ENCODE measurements around the gene STK11. TPM values are rescaled to one million over a fixed set of nuclear protein-coding genes. Genes with fewer than 3 reads are reported as not detected.

The STK11 gene
- total and polyA plus RNA-seq, 4 donors, result 30.1 to 59.5 (median 49.1) TPM

DNA sequence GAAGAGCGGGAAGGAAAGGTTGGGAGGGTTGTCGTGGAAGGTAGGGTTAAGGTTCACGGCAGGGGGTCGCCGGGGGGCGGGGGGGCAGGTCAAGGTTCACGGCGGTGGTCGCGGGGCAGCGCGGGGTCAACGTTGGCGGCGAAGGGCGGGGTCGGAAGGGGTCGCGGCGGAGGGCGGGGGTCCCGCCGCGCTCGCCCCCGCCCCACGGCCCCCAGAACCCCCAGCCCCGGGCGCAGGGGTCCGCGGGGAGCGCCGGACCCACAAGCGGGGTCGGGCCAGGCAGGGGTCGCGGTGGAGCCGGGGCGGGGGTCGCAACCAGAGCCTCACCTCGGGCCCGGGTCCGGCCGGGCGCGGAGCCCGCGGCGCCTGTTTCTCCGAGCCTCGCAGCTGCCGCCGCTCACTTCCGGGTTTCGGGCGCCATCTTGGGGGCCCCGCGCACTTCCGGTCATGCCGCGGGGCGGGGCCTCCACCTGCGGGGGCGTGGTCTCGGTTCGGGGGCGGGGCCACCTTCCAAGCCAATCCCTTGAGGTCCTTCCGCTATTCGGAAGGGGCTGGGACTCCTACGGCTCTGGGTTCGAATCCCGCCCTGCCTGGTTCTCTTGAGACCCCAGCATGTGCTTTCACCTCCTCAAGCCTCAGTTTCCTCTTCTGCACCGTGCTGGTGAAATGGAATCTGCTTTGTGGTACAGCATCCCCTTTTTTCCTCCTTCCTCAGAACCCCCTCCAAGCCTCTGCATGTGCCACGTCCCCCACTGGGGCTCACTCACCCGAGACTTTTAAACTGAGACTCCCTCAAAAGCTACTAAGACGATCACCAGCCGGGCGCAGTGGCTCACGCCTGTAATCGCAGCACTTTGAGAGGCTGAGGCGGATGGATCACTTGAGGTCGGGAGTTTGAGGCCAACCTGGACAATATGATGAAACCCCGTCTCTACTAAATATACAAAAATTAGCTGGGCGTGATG lies 31.5 kb upstream of the STK11 start, which contains the start of gene SBNO2:
TSS of gene SBNO2 (minus strand) at position 424 of the 965 bp plus-strand sequence. CDS start 19,992 bp downstream, outside the sequence.
- intact Hi-C loops (cut with DNase I), result loop anchor here (5.0 kb wide), 2 partner anchors 42 to 62 kb away; no protein-coding TSS in a partner anchor

DNA sequence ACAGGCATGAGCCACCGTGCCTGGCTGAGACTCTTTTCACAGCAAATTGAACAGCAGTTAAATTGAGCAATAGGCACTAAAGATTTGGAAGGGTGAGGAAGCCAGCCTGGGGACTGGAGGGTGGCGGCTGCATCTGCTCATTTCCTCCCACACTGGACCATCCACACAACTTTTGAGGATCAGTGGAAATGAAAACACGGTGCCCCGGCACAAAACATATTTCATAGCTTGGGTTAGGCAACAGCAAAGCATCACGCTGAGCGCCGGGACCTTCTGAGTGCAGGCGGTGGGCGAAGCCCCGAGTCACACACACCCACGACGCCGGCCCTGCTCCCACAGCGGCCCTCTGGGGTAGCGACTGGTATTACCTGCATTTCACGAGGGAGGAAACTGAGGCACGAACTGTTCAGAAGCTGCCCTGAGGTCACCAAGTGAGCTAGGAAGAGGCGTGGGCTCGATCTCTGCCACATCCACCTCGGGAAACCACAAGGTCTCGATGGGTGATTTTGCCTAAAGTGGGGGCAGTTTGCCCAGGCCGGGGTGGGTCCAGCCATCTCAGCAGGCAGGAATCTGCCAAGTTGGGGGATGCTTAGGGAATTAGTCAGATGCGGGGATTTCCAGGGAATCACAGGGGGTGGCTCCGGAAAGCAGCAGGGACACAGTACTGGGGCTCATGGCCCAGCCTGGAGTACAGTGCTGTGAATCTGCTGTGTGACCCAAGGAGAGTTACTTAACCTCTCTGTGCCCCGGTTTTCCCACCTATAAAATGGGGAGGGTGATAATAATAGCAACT lies 28.1 kb upstream of the STK11 start:
- 54 to 58% methylated on average over 25 of the region's 25 CpGs for WGBS, 2 donors

More for the DNA sequence above, 31.5 kb upstream of the STK11 start, which contains the start of gene SBNO2:
- no peaks in the 10 kb centered on the region for H3K27me3 ChIP-seq (ENCODE audit: control insufficient read depth in 1 of 2, insufficient read depth in 2 of 2, low read length in 1 of 2)
- H3K4me1 ChIP-seq (ENCODE audit: control insufficient read depth in 1 of 2, insufficient read depth in 2 of 2, low read length in 2 of 2), result no peaks in the 10 kb centered on the region
- H3K36me3 ChIP-seq (ENCODE audit: control insufficient read depth in 1 of 2, insufficient read depth in 2 of 2, low read length in 1 of 2), result no peaks in the 10 kb centered on the region
- peak within 1 kb of the TSS in 1 of 2 donors; percentile 34 for H3K27ac ChIP-seq (ENCODE audit: low read depth in 1 of 2, low read length in 2 of 2)
- 13 to 21% methylated on average over 48 to 84 of the region's 84 CpGs for WGBS, 2 donors
- DNase-seq, result peak; percentile 90 to 98
- peak within 1 kb of the TSS; percentile 84 to 86 for H3K4me3 ChIP-seq (ENCODE audit: low read length in 2 of 2)
- no peaks in the 10 kb centered on the region for H3K9me3 ChIP-seq (ENCODE audit: control insufficient read depth, low read length)
- ATAC-seq (ENCODE audit: low FRiP score), result peak; percentile 91

DNA sequence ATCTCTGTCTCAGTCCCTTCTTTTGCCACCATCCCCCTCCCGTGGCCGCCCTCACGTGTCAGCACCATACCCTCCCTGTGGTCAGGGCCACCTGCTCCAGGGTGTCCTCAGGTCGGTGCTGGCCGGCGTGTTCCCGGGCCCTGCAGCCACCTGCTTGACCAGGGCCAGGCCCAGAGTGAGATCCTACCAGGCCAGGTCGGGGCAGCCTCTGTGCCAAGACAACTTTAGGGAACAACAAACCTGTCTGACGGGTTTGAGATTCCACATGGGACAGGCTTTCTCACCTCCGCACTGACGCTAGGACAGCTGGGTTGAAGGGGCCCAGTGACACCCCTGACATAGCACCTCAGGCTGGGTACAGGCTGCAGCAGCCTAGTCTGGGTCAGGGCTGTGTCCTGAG lies 24.0 kb upstream of the STK11 start:
- no peak for ATAC-seq (ENCODE audit: low FRiP score)
- intact Hi-C loops (cut with DNase I), result no loop called here
- WGBS, 2 donors, result 91 to 93% methylated on average over 11 of the region's 11 CpGs

More for the DNA sequence above, 28.1 kb upstream of the STK11 start:
- Histone ChIP-seq H3K36me3 (ENCODE audit: control insufficient read depth in 1 of 2, insufficient read depth in 2 of 2, low read length in 1 of 2) (no peaks in the 10 kb centered on the region), H3K9me3 (ENCODE audit: control insufficient read depth, low read length) (no peaks in the 10 kb centered on the region), H3K4me1 (ENCODE audit: control insufficient read depth in 1 of 2, insufficient read depth in 2 of 2, low read length in 2 of 2) (no peaks in the 10 kb centered on the region), H3K27ac (ENCODE audit: low read depth in 1 of 2, low read length in 2 of 2) (peak overlapping the region in 1 of 2 donors; percentile 58), H3K27me3 (ENCODE audit: control insufficient read depth in 1 of 2, insufficient read depth in 2 of 2, low read length in 1 of 2) (no peaks in the 10 kb centered on the region), H3K4me3 (ENCODE audit: low read length in 2 of 2) (no peak overlapping the region)
- ATAC-seq (ENCODE audit: low FRiP score), result no peak
- peak; percentile 85 for DNase-seq
- intact Hi-C loops (cut with DNase I), result no loop called here

DNA sequence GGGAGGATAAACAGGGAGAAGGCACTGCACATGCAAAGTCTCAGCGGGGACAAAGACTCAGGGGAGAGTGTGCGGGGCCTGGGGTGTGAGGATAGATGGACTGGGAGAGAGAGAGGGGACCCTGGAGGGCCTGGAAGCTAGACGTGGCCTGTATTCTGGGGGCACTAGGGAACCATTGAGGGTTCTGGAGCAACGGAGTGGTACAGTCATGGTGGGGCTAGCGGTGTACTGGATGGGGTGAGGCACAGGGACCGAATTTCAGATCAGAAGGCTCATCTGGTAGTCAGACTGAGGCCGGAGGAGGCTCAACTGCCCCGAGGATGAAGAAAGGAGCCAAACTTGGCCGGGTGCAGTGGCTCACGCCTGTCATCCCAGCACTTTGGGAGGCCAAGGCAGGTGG lies 23.5 kb upstream of the STK11 start:
- H3K4me3 ChIP-seq (ENCODE audit: low read length in 2 of 2), result no peak overlapping the region
- no peak overlapping the region for H3K27ac ChIP-seq (ENCODE audit: low read depth in 1 of 2, low read length in 2 of 2)
- intact Hi-C loops (cut with DNase I), result no loop called here
- 95 to 98% methylated on average over 10 of the region's 10 CpGs for WGBS, 2 donors
- no peaks in the 10 kb centered on the region for H3K4me1 ChIP-seq (ENCODE audit: control insufficient read depth in 1 of 2, insufficient read depth in 2 of 2, low read length in 2 of 2)
- no peak for DNase-seq
- no peaks in the 10 kb centered on the region for H3K9me3 ChIP-seq (ENCODE audit: control insufficient read depth, low read length)
- no peak for ATAC-seq (ENCODE audit: low FRiP score)
- H3K36me3 ChIP-seq (ENCODE audit: control insufficient read depth in 1 of 2, insufficient read depth in 2 of 2, low read length in 1 of 2), result no peaks in the 10 kb centered on the region
- no peaks in the 10 kb centered on the region for H3K27me3 ChIP-seq (ENCODE audit: control insufficient read depth in 1 of 2, insufficient read depth in 2 of 2, low read length in 1 of 2)

More for the DNA sequence above, 24.0 kb upstream of the STK11 start:
- no peaks in the 10 kb centered on the region for H3K9me3 ChIP-seq (ENCODE audit: control insufficient read depth, low read length)
- no peak for DNase-seq
- no peaks in the 10 kb centered on the region for H3K4me1 ChIP-seq (ENCODE audit: control insufficient read depth in 1 of 2, insufficient read depth in 2 of 2, low read length in 2 of 2)
- no peak overlapping the region for H3K4me3 ChIP-seq (ENCODE audit: low read length in 2 of 2)
- no peak overlapping the region for H3K27ac ChIP-seq (ENCODE audit: low read depth in 1 of 2, low read length in 2 of 2)
- H3K36me3 ChIP-seq (ENCODE audit: control insufficient read depth in 1 of 2, insufficient read depth in 2 of 2, low read length in 1 of 2), result no peaks in the 10 kb centered on the region
- H3K27me3 ChIP-seq (ENCODE audit: control insufficient read depth in 1 of 2, insufficient read depth in 2 of 2, low read length in 1 of 2), result no peaks in the 10 kb centered on the region

DNA sequence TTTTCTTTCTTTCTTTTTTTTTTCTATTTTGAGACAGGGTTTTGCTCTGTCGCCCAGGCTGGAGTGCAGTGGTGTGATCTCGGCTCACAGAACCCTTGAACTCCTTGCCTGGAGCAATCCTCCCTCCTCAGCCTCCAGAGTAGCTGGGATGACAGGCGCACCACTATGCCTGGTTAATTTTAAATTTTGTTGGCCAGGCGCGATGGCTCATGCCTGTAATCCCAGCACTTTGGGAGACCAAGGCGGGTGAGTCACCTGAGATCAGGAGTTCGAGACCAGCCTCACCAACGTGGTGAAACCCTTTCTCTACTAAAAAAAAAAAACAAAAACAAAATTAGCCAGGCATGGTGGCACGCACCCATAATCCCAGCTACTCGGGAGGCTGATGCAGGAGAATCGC lies 22.9 kb upstream of the STK11 start:
- no peaks in the 10 kb centered on the region for H3K4me1 ChIP-seq (ENCODE audit: control insufficient read depth in 1 of 2, insufficient read depth in 2 of 2, low read length in 2 of 2)
- no peak overlapping the region for H3K27ac ChIP-seq (ENCODE audit: low read depth in 1 of 2, low read length in 2 of 2)
- ATAC-seq (ENCODE audit: low FRiP score) (no peak), DNase-seq (no peak)
- no peaks in the 10 kb centered on the region for H3K36me3 ChIP-seq (ENCODE audit: control insufficient read depth in 1 of 2, insufficient read depth in 2 of 2, low read length in 1 of 2)
- 92% methylated on average over 11 of the region's 11 CpGs; no CpG with 5 or more reads in 1 of the 2 donors for WGBS, 2 donors
- H3K27me3 ChIP-seq (ENCODE audit: control insufficient read depth in 1 of 2, insufficient read depth in 2 of 2, low read length in 1 of 2), result no peaks in the 10 kb centered on the region
- intact Hi-C loops (cut with DNase I), result no loop called here
- no peak overlapping the region for H3K4me3 ChIP-seq (ENCODE audit: low read length in 2 of 2)
- H3K9me3 ChIP-seq (ENCODE audit: control insufficient read depth, low read length), result no peaks in the 10 kb centered on the region

DNA sequence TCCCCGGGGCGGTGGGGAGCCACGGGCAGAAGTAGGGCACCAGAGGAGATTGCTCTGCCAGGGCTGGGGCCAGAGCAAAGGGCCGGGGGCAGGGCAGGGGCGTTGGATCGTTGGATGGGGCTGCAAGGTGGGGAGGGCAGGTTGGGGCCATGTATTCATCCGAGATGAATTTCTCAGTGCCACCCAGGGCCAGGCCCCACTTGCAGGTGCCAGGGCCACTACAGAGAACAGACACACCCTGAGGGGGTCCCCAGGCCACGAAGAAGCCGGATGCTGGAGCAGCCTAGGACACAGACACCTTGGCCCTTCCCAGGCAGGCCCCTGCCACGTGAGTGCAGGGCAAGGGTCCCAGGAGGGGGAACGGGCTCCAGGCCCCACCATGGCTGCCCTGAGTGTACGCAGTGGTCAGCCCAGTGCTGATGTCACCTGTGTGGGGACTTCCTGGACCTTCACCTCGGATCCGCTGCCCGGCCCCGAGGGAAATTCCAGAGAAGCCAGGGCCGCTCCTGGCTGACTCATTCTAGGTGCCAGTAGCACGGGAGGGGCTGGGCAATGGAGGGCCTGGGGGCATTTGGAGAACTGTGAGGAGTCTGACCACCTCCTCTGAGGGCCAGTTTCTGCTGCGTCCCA lies 21.9 kb upstream of the STK11 start:
- intact Hi-C loops (cut with DNase I), result no loop called here

DNA sequence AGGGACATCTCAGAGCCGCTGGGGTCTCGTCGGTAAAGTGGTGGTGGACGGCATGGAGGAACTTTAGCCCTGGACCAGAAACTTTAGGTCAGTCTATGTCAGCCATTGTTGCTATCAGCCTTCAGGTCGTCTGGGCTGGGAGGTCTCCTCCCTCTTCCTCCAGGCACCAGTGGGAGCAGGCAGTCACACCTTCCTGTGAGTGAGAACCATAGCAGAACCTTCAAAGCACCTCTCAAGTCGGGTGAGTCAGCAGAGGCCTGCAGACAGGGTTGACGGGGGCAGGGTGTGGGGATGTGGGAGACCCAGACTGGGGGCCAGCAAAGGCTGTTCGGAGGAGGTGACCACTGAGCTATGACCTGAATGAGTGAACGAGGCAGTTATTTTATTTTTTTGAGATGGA lies 16.2 kb upstream of the STK11 start:
- 80 to 84% methylated on average over 9 of the region's 9 CpGs for WGBS, 2 donors
- no peaks in the 10 kb centered on the region for H3K36me3 ChIP-seq (ENCODE audit: control insufficient read depth in 1 of 2, insufficient read depth in 2 of 2, low read length in 1 of 2)
- H3K27me3 ChIP-seq (ENCODE audit: control insufficient read depth in 1 of 2, insufficient read depth in 2 of 2, low read length in 1 of 2), result no peaks in the 10 kb centered on the region
- no peaks in the 10 kb centered on the region for H3K4me1 ChIP-seq (ENCODE audit: control insufficient read depth in 1 of 2, insufficient read depth in 2 of 2, low read length in 2 of 2)
- DNase-seq, result no peak
- ATAC-seq (ENCODE audit: low FRiP score), result no peak
- intact Hi-C loops (cut with DNase I), result no loop called here
- no peaks in the 10 kb centered on the region for H3K9me3 ChIP-seq (ENCODE audit: control insufficient read depth, low read length)
- no peak overlapping the region for H3K27ac ChIP-seq (ENCODE audit: low read depth in 1 of 2, low read length in 2 of 2)
- no peak overlapping the region for H3K4me3 ChIP-seq (ENCODE audit: low read length in 2 of 2)

More for the DNA sequence above, 21.9 kb upstream of the STK11 start:
- Histone ChIP-seq H3K4me3 (ENCODE audit: low read length in 2 of 2) (no peak overlapping the region), H3K27ac (ENCODE audit: low read depth in 1 of 2, low read length in 2 of 2) (no peak overlapping the region), H3K27me3 (ENCODE audit: control insufficient read depth in 1 of 2, insufficient read depth in 2 of 2, low read length in 1 of 2) (no peaks in the 10 kb centered on the region), H3K36me3 (ENCODE audit: control insufficient read depth in 1 of 2, insufficient read depth in 2 of 2, low read length in 1 of 2) (no peaks in the 10 kb centered on the region), H3K9me3 (ENCODE audit: control insufficient read depth, low read length) (no peaks in the 10 kb centered on the region), H3K4me1 (ENCODE audit: control insufficient read depth in 1 of 2, insufficient read depth in 2 of 2, low read length in 2 of 2) (no peaks in the 10 kb centered on the region)
- no peak for DNase-seq
- peak; percentile 27 for ATAC-seq (ENCODE audit: low FRiP score)
- WGBS, 2 donors, result 83 to 84% methylated on average over 19 of the region's 19 CpGs

DNA sequence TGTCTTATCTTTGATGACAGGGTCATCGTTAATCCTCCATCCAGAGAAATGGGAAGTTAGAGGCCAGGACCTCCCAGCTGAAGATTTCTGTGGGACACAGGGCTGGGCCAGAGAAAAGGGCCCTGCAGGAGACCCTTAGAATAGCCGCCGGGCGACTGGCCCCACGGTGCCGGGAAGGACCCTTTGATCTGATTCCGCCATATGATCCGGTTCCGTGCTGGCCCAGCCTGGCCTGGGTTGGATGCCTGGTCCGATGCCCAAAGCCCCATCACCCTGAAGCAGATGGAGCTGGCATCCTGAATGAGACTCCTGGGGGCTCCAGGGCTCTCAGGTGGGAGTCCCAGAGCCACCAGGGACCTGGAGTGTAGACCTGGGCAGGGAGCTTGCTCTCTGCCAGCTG lies 6.0 kb upstream of the STK11 start:
- DNase-seq (no peak), ATAC-seq (ENCODE audit: low FRiP score) (no peak)
- H3K4me1 ChIP-seq (ENCODE audit: control insufficient read depth in 1 of 2, insufficient read depth in 2 of 2, low read length in 2 of 2), result no peaks in the 10 kb centered on the region
- intact Hi-C loops (cut with DNase I), result no loop called here
- no peak overlapping the region for H3K4me3 ChIP-seq (ENCODE audit: low read length in 2 of 2)
- no peak overlapping the region for H3K27ac ChIP-seq (ENCODE audit: low read depth in 1 of 2, low read length in 2 of 2)
- no peaks in the 10 kb centered on the region for H3K9me3 ChIP-seq (ENCODE audit: control insufficient read depth, low read length)
- WGBS, 2 donors, result 88 to 95% methylated on average over 10 of the region's 10 CpGs
- H3K36me3 ChIP-seq (ENCODE audit: control insufficient read depth in 1 of 2, insufficient read depth in 2 of 2, low read length in 1 of 2), result no peaks in the 10 kb centered on the region
- H3K27me3 ChIP-seq (ENCODE audit: control insufficient read depth in 1 of 2, insufficient read depth in 2 of 2, low read length in 1 of 2), result no peaks in the 10 kb centered on the region

Data from aorta (tissue), 5 donors.